Esophagus squamous epithelium (tissue), 5 donors: ENCODE data around the gene DDOST. TPM values are rescaled to one million over a fixed set of nuclear protein-coding genes. Genes with fewer than 3 reads are reported as not detected.
A peak's percentile ranks its signal among the peaks of the same experiment; 100 is the strongest.
"Not testable (repeated sequence)": the region's sequence is repeated elsewhere in the genome, so short reads cannot be mapped to it uniquely, and the experiment has no call there.

Experiments
- DNase-seq: peaks from one replicate; lab custom pipeline; 2025; lab: John Stamatoyannopoulos, UW
- H3K27ac ChIP-seq, 4 donors: fragments of 200-600 bp; sonication (generic); one replicate each; pipeline ENCODE4 v1.5.1; 2016 to 2019; ENCODE audit warnings: mild to moderate bottlenecking in 1 of 4
- H3K27me3 ChIP-seq, 4 donors: fragments of 200-600 bp; sonication (generic); 1 replicate in 3 of 4; 2 replicates in 1 of 4; pipeline versions ENCODE4 v1.5.1 to v1.6.0; 2017 to 2021; ENCODE audit warnings: antibody characterized with exemption in 1 of 4
- H3K36me3 ChIP-seq, 3 donors: fragments of 200-600 bp; sonication (generic); one replicate each; pipeline ENCODE4 v1.5.1; 2016 to 2019
- H3K4me1 ChIP-seq, 3 donors: fragments of 200-600 bp; sonication (generic); one replicate each; pipeline ENCODE4 v1.5.1; 2017 to 2019
- H3K4me3 ChIP-seq, 4 donors: fragments of 200-600 bp; sonication (generic); 1 replicate in 3 of 4; 2 replicates in 1 of 4; pipeline ENCODE4 v1.5.1; 2016 to 2019; ENCODE audit warnings: mild to moderate bottlenecking in 2 of 4, moderate library complexity in 1 of 4
- H3K9me3 ChIP-seq, 3 donors: fragments of 200-600 bp; sonication (generic); one replicate each; pipeline ENCODE4 v1.5.1; 2016 to 2019
- CTCF ChIP-seq, 6 experiments: fragments of 450-650 bp in 4 of 6; fragments of 200-600 bp in 2 of 6; sonication (generic) in 2 of 6; IDR thresholded peaks; one replicate each; pipeline ENCODE4 v1.5.1; 2016 to 2019; ENCODE audit warnings: antibody characterized with exemption in 6 of 6, mild to moderate bottlenecking in 4 of 6, moderate library complexity in 4 of 6
- POLR2A ChIP-seq, 4 donors: fragments of 450-650 bp; IDR thresholded peaks; one replicate each; pipeline ENCODE4 v1.6.1; 2017; ENCODE audit warnings: antibody characterized with exemption in 4 of 4, mild to moderate bottlenecking in 4 of 4, moderate library complexity in 3 of 4
- WGBS, 2 donors: methylation state at CpG; one replicate each; pipeline ENCODE4 v1.1.5; 2018; 5-methylcytosine and 5-hydroxymethylcytosine counted together
- intact Hi-C: fragments of 100-400 bp; cut with DNase I; formaldehyde crosslinking; loops from one replicate; pipeline ENCODE4 v1.15.0; 2022
- total RNA-seq, 4 donors: library from RNA; depleted of rRNA; stranded (reverse); fragments of >200 nt; gene quantifications; one replicate each; pipeline ENCODE4 v1.1.0, GENCODE V29; 2016
- donor health status: DM: yes; HTN: yes; CAD: no.

The DDOST gene
- total RNA-seq, 4 donors from 2014 or later: 106 to 183 (median 127) TPM

- Histone ChIP-seq H3K27me3 (no peaks in the 10 kb centered on the region), H3K4me1 (peaks cover 0 to 23% (median 12%) of the 10 kb centered on the region in 3 donors), H3K27ac (no peak overlapping the region), H3K4me3 (no peak overlapping the region), H3K36me3 (no peaks in the 10 kb centered on the region), H3K9me3 (no peaks in the 10 kb centered on the region)
- TF ChIP-seq POLR2A (IDR thresholded peaks at IDR 0.05): no peak
- no peak for TF ChIP-seq CTCF (IDR thresholded peaks at IDR 0.05)
- DNase-seq: no peak
- WGBS, 2 donors: 74 to 87% methylated on average over 6 of the region's 6 CpGs
- intact Hi-C loops: no loop called here
Measured at GRCh38 chr1:20609541-20609940, 51.6 kb downstream of the DDOST start.

GRCh38 chr1:20606801-20607570, 54.2 kb downstream of the DDOST start:
- H3K36me3 ChIP-seq, H3K4me1 ChIP-seq, H3K27me3 ChIP-seq, H3K9me3 ChIP-seq, DNase-seq, intact Hi-C loops, H3K4me3 ChIP-seq: not testable (repeated sequence)
- H3K27ac ChIP-seq: peak overlapping the region in 2 of 4 donors; percentile 0 to 14
- 57 to 69% methylated on average over 7 of the region's 7 CpGs for WGBS, 2 donors

- Histone ChIP-seq H3K4me3 (no peak overlapping the region), H3K36me3 (no peaks in the 10 kb centered on the region), H3K27me3 (no peaks in the 10 kb centered on the region), H3K4me1 (no peaks in the 10 kb centered on the region), H3K9me3 (no peaks in the 10 kb centered on the region), H3K27ac (no peak overlapping the region)
- TF ChIP-seq POLR2A (IDR thresholded peaks at IDR 0.05): no peak
- TF ChIP-seq CTCF (IDR thresholded peaks at IDR 0.05): no peak
- WGBS, 2 donors: 79 to 82% methylated on average over 5 to 7 of the region's 7 CpGs
- intact Hi-C loops: no loop called here
- DNase-seq: no peak
Measured at GRCh38 chr1:20604678-20605077, 56.5 kb downstream of the DDOST start.

- Histone ChIP-seq H3K4me1 (no peaks in the 10 kb centered on the region), H3K4me3 (no peak overlapping the region), H3K27me3 (no peaks in the 10 kb centered on the region), H3K36me3 (no peaks in the 10 kb centered on the region), H3K9me3 (no peaks in the 10 kb centered on the region), H3K27ac (no peak overlapping the region)
- intact Hi-C loops: no loop called here
- no peak for TF ChIP-seq POLR2A (IDR thresholded peaks at IDR 0.05)
- no peak for TF ChIP-seq CTCF (IDR thresholded peaks at IDR 0.05)
- DNase-seq: no peak
- 61 to 67% methylated on average over 8 to 9 of the region's 9 CpGs for WGBS, 2 donors
Measured at GRCh38 chr1:20603504-20604464, 57.4 kb downstream of the DDOST start.

- no peak overlapping the region for H3K4me3 ChIP-seq
- H3K27ac ChIP-seq: no peak overlapping the region
- no peaks in the 10 kb centered on the region for H3K36me3 ChIP-seq
- H3K9me3 ChIP-seq: no peaks in the 10 kb centered on the region
- no peaks in the 10 kb centered on the region for H3K27me3 ChIP-seq
- TF ChIP-seq CTCF (IDR thresholded peaks at IDR 0.05): no peak
- TF ChIP-seq POLR2A (IDR thresholded peaks at IDR 0.05): no peak
- no peaks in the 10 kb centered on the region for H3K4me1 ChIP-seq
- intact Hi-C loops: no loop called here
- DNase-seq: no peak
- WGBS, 2 donors: 72 to 73% methylated on average over 4 of the region's 4 CpGs
Measured at GRCh38 chr1:20602851-20603450, 58.2 kb downstream of the DDOST start.

Other genes starting within 250 kb of the DDOST start
- 10 to 100 TPM in 1 of 4 donors, 1 to 10 TPM in 3; 3.1 to 12.8 (median 6.8) TPM for gene CAMK2N1, start 175.2 kb downstream of the DDOST start, total RNA-seq
- gene MUL1, start 153.2 kb downstream of the DDOST start, total RNA-seq: 10 to 100 TPM; 19.0 to 35.6 (median 26.2) TPM
- under 1 TPM in 3 of 4 donors, not detected in 1; 0.11 to 0.19 (median 0.13) TPM for gene FAM43B, start 108.8 kb downstream of the DDOST start, total RNA-seq
- 10 to 100 TPM in 3 of 4 donors, 1 to 10 TPM in 1; 9.7 to 53.7 (median 45.9) TPM for gene CDA, start 72.3 kb downstream of the DDOST start, total RNA-seq
- 100 to 1,000 TPM in 1 of 4 donors, 10 to 100 TPM in 3; 55.0 to 110 (median 77.1) TPM for gene PINK1, start 27.9 kb downstream of the DDOST start, total RNA-seq
- gene KIF17, start 56.6 kb upstream of the DDOST start, total RNA-seq: 1 to 10 TPM in 1 of 4 donors, under 1 TPM in 2, not detected in 1; 0.57 to 1.9 (median 0.85) TPM
- 1 to 10 TPM in 1 of 4 donors, under 1 TPM in 2, not detected in 1; 0.57 to 1.1 (median 0.79) TPM for gene SH2D5, start 71.3 kb upstream of the DDOST start, total RNA-seq
- 100 to 1,000 TPM in 3 of 4 donors, 10 to 100 TPM in 1; 81.4 to 225 (median 140) TPM for gene HP1BP3, start 125.9 kb upstream of the DDOST start, total RNA-seq